ENCODE data around the gene SCAMP1. TPM values are rescaled to one million over a fixed set of nuclear protein-coding genes. Genes with fewer than 3 reads are reported as not detected.
"Not testable (repeated sequence)": the region's sequence is repeated elsewhere in the genome, so short reads cannot be mapped to it uniquely, and the experiment has no call there.

Gene SCAMP1
- polyA plus RNA-seq, 1 of the 3 experiments (the other 2 are of a cell fraction), result 11.5 TPM

DNA sequence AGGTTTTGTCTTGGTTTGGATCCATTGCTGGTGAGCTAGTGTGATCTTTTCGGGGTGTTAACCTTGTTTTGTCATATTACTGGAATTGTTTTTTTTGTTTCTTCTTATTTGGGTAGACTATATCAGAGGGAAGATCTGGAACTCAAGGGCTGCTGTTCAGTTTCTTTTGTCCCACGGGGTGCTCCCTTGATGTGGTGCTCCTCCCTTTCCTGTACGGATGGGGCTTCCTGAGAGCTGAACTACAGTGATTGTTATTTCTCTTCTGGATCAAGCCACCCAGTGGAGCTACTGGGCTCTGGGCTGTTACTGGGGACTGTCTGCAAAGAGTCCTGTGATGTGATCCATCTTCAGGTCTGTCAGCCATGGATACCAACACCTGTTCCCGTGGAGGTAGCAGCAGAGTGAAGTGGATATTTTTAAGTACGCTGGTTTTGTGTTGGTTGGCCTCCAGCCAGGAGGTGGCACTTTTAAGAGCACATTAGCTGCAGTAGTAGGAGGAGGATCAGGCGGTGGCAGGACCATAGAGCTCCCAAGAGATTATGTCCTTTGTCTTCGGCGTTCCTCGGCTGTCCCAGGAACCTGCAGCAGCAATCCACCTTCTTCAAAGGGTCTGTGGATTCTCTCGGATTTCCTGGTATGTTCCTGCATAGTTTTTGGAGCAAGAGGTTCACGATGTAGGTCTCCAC, 27.2 kb downstream of the SCAMP1 start:
- H3K27ac ChIP-seq (ENCODE audit: low read depth in 2 of 2, low read length in 1 of 2), result no peak overlapping the region
- CTCF ChIA-PET, result interaction anchor here (0.9 kb wide), 1 partner anchor 26 kb away, joined by 6 read pairs; no protein-coding TSS in a partner anchor
- H2AFZ ChIP-seq (ENCODE audit: low read depth), result no peak overlapping the region
- H3K4me1 ChIP-seq (ENCODE audit: control insufficient read depth in 1 of 2, insufficient read depth in 2 of 2, low read depth in 1 of 2, low read length in 1 of 2), result no peaks in the 10 kb centered on the region
- POLR2A ChIA-PET, result no interaction called here
- H3K9me2 ChIP-seq, result no peaks in the 10 kb centered on the region
- TF ChIP-seq MAX (IDR thresholded peaks at IDR 0.05; ENCODE audit: low read depth) (no peak), POLR2AphosphoS5 (IDR thresholded peaks at IDR 0.05; ENCODE audit: low read depth, low read length) (no peak), GATA2 (CRISPR knock-in tag; IDR thresholded peaks at IDR 0.05) (no peak), TEAD4 (IDR thresholded peaks at IDR 0.05; ENCODE audit: borderline replicate concordance, insufficient read depth) (no peak), EZH2phosphoT487 (IDR thresholded peaks at IDR 0.05; ENCODE audit: borderline replicate concordance, low read depth) (no peak), NFIC (IDR thresholded peaks at IDR 0.05; ENCODE audit: borderline replicate concordance) (no peak), FOXJ3 (CRISPR knock-in tag; IDR thresholded peaks at IDR 0.05) (no peak), YY1 (IDR thresholded peaks at IDR 0.05; ENCODE audit: low read depth) (no peak), SIN3A (IDR thresholded peaks at IDR 0.05; ENCODE audit: borderline replicate concordance, low read depth, low read length) (no peak)
- TF ChIP-seq, protein P1, sequence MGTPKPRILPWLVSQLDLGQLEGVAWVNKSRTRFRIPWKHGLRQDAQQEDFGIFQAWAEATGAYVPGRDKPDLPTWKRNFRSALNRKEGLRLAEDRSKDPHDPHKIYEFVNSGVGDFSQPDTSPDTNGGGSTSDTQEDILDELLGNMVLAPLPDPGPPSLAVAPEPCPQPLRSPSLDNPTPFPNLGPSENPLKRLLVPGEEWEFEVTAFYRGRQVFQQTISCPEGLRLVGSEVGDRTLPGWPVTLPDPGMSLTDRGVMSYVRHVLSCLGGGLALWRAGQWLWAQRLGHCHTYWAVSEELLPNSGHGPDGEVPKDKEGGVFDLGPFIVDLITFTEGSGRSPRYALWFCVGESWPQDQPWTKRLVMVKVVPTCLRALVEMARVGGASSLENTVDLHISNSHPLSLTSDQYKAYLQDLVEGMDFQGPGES (IDR thresholded peaks at IDR 0.05; ENCODE audit: low read depth, low read length), result no peak
- peaks cover 13 to 20% of the 10 kb centered on the region in 2 experiments for H3K36me3 ChIP-seq (replicated peaks in 1 of 2; ENCODE audit: control insufficient read depth in 1 of 2, insufficient read depth in 2 of 2, low read length in 1 of 2)
- no peak overlapping the region for H3K4me2 ChIP-seq
- WGBS (ENCODE audit: low lambda C conversion rate), result 86% methylated on average over 11 of the region's 11 CpGs
- H3K79me2 ChIP-seq (ENCODE audit: insufficient read depth), result peaks cover 57% of the 10 kb centered on the region
- H3K9me3 ChIP-seq, result 0 out of 2 replicates have a peak, but pooled peaks cover 3% of the 10 kb centered on the region
- H4K20me1 ChIP-seq (ENCODE audit: insufficient read depth), result no peaks in the 10 kb centered on the region
- no peak overlapping the region for H3K4me3 ChIP-seq (ENCODE audit: low read depth in 2 of 2, low read length in 1 of 2)
- H3K27me3 ChIP-seq (ENCODE audit: insufficient read depth), result no peaks in the 10 kb centered on the region
- no peak for DNase-seq
- H3K9ac ChIP-seq, result no peak overlapping the region
- no peaks in the 10 kb centered on the region for H3F3A ChIP-seq (replicated peaks; ENCODE audit: insufficient read depth)

DNA sequence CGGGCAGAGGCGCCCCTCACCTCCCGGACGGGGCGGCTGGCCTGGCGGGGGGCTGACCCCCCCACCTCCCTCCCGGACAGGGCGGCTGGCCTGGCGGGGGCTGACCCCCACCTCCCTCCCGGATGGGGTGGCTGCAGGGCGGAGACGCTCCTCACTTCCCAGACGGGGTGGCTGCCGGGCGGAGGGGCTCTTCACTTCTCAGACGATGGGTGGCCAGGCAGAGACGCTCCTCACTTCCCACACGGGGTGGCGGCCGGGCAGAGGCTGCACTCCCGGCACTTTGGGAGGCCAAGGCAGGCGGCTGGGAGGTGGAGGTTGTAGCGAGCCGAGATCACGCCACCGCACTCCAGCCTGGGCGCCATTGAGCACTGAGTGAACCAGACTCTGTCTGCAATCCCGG, 30.9 kb downstream of the SCAMP1 start:
- Histone ChIP-seq H3K79me2 (ENCODE audit: insufficient read depth) (peaks cover 24% of the 10 kb centered on the region), H3K36me3 (replicated peaks in 1 of 2; ENCODE audit: control insufficient read depth in 1 of 2, insufficient read depth in 2 of 2, low read length in 1 of 2) (peaks cover 19 to 20% of the 10 kb centered on the region in 2 experiments)
- H3K4me2 ChIP-seq; H3K9me3 ChIP-seq; H3F3A ChIP-seq (replicated peaks; ENCODE audit: insufficient read depth); H2AFZ ChIP-seq (ENCODE audit: low read depth); H3K4me1 ChIP-seq (ENCODE audit: control insufficient read depth in 1 of 2, insufficient read depth in 2 of 2, low read depth in 1 of 2, low read length in 1 of 2); H3K9ac ChIP-seq; CTCF ChIA-PET; H3K9me2 ChIP-seq; H3K4me3 ChIP-seq (ENCODE audit: low read depth in 2 of 2, low read length in 1 of 2); H4K20me1 ChIP-seq (ENCODE audit: insufficient read depth); DNase-seq; H3K27me3 ChIP-seq (ENCODE audit: insufficient read depth); POLR2A ChIA-PET; H3K27ac ChIP-seq (ENCODE audit: low read depth in 2 of 2, low read length in 1 of 2): not testable (repeated sequence)
- 96% methylated on average over 8 of the region's 28 CpGs for WGBS (ENCODE audit: low lambda C conversion rate)
